Sigmoid colon (tissue), 7 donors: ENCODE data around the gene NKAP. TPM values are rescaled to one million over a fixed set of nuclear protein-coding genes. Genes with fewer than 3 reads are reported as not detected.
"Not testable (repeated sequence)": the region's sequence is repeated elsewhere in the genome, so short reads cannot be mapped to it uniquely, and the experiment has no call there.

Experiments used
- DNase-seq: peaks from one replicate; pipeline ENCODE4 v3.0.0-alpha.2; 2019
- H3K27ac ChIP-seq, 4 donors: fragments of 200-600 bp; sonication (generic); one replicate each; pipeline ENCODE4 v1.5.1; 2016 to 2019; ENCODE audit warnings: mild to moderate bottlenecking in 1 of 4
- H3K27me3 ChIP-seq, 3 donors: fragments of 200-600 bp; sonication (generic); one replicate each; pipeline ENCODE4 v1.5.1; 2019; ENCODE audit warnings: mild to moderate bottlenecking in 1 of 3
- H3K36me3 ChIP-seq, 4 donors: fragments of 200-600 bp; sonication (generic); one replicate each; pipeline ENCODE4 v1.5.1; 2016 to 2019
- H3K4me1 ChIP-seq, 4 donors: fragments of 200-600 bp; sonication (generic); one replicate each; pipeline ENCODE4 v1.5.1; 2017 to 2019
- H3K4me3 ChIP-seq, 4 donors: fragments of 200-600 bp; sonication (generic); one replicate each; pipeline ENCODE4 v1.5.1; 2017 to 2019; ENCODE audit warnings: mild to moderate bottlenecking in 2 of 4, moderate library complexity in 1 of 4
- H3K9me3 ChIP-seq, 4 donors: fragments of 200-600 bp in 3 of 4; sonication (generic) in 3 of 4; one replicate each; pipeline versions ENCODE4 v1.5.1 to v1.6.1; 2013 to 2019
- CTCF ChIP-seq, 4 experiments: fragments of 450-650 bp in 3 of 4; fragments of 200-600 bp in 1 of 4; IDR thresholded peaks; one replicate each; pipeline ENCODE4 v1.5.1; 2016 to 2019; ENCODE audit warnings: antibody characterized with exemption in 4 of 4, mild to moderate bottlenecking in 3 of 4, moderate library complexity in 2 of 4
- EP300 ChIP-seq, 4 donors: sonication (generic); formaldehyde crosslinking; IDR thresholded peaks; one replicate each; pipeline ENCODE4 v1.6.1; 2017; ENCODE audit warnings: antibody characterized with exemption in 4 of 4
- POLR2A ChIP-seq, 2 donors: fragments of 450-650 bp; IDR thresholded peaks; one replicate each; pipeline ENCODE4 v1.6.1; 2016; ENCODE audit warnings: antibody characterized with exemption in 2 of 2, mild to moderate bottlenecking in 2 of 2, moderate library complexity in 2 of 2
- POLR2AphosphoS5 ChIP-seq, 4 donors: sonication (generic); formaldehyde crosslinking; IDR thresholded peaks; one replicate each; pipeline ENCODE4 v1.6.1; 2017; ENCODE audit warnings: antibody characterized with exemption in 4 of 4
- WGBS, 2 donors: extraction: QIAGEN DNeasy Blood & Tissue Kit; methylation state at CpG; one replicate each; pipeline ENCODE4 v1.1.7; 2013; 5-methylcytosine and 5-hydroxymethylcytosine counted together
- intact Hi-C: fragments of 100-400 bp; cut with DNase I; formaldehyde crosslinking; loops from one replicate; pipeline ENCODE4 v1.15.1; 2023
- polyA plus RNA-seq, 3 donors: library from polyadenylated mRNA; stranded (reverse); fragments of 200-250 nt; gene quantifications; one replicate each; pipeline ENCODE4 v1.2.3, GENCODE V29; 2013
- total RNA-seq, 4 donors: library from RNA; depleted of rRNA; stranded (reverse); fragments of >200 nt; gene quantifications; one replicate each; pipeline ENCODE4 v1.1.0, GENCODE V29; 2016
- donor health status: healthy with polysubstance abuse.
- donor health status: Bipolar disorder and iron deficiency.
- donor health status: healthy.

The NKAP gene
- total and polyA plus RNA-seq, 7 donors: 3.6 to 7.8 (median 5.3) TPM

GRCh38 chrX:119916310-119916709 lies 27.2 kb downstream of the NKAP start:
- intact Hi-C loops: no loop called here
- Histone ChIP-seq H3K27ac (no peak overlapping the region), H3K9me3 (no peaks in the 10 kb centered on the region), H3K4me1 (no peaks in the 10 kb centered on the region), H3K36me3 (no peaks in the 10 kb centered on the region), H3K4me3 (no peak overlapping the region), H3K27me3 (no peaks in the 10 kb centered on the region)
- WGBS, 2 donors: 65 to 84% methylated on average over 5 of the region's 5 CpGs
- DNase-seq: no peak
- TF ChIP-seq CTCF (IDR thresholded peaks at IDR 0.05): no peak
- TF ChIP-seq POLR2AphosphoS5 (IDR thresholded peaks at IDR 0.05): no peak
- no peak for TF ChIP-seq EP300 (IDR thresholded peaks at IDR 0.05)

GRCh38 chrX:119900976-119901375 lies 42.6 kb downstream of the NKAP start:
- no peaks in the 10 kb centered on the region for H3K4me1 ChIP-seq
- DNase-seq: no peak
- no peaks in the 10 kb centered on the region for H3K36me3 ChIP-seq
- WGBS, 2 donors: 50 to 77% methylated on average over 1 of the region's 1 CpG
- no peak overlapping the region for H3K27ac ChIP-seq
- no peak overlapping the region for H3K4me3 ChIP-seq
- H3K9me3 ChIP-seq: no peaks in the 10 kb centered on the region
- intact Hi-C loops: no loop called here
- no peak for TF ChIP-seq POLR2AphosphoS5 (IDR thresholded peaks at IDR 0.05)
- no peak for TF ChIP-seq CTCF (IDR thresholded peaks at IDR 0.05)
- TF ChIP-seq POLR2A (IDR thresholded peaks at IDR 0.05): no peak
- TF ChIP-seq EP300 (IDR thresholded peaks at IDR 0.05): no peak
- no peaks in the 10 kb centered on the region for H3K27me3 ChIP-seq

GRCh38 chrX:119899125-119899524 lies 44.4 kb downstream of the NKAP start:
- intact Hi-C loops: no loop called here
- TF ChIP-seq CTCF (IDR thresholded peaks at IDR 0.05) (no peak), POLR2AphosphoS5 (IDR thresholded peaks at IDR 0.05) (no peak), POLR2A (IDR thresholded peaks at IDR 0.05) (no peak), EP300 (IDR thresholded peaks at IDR 0.05) (no peak)
- WGBS, 2 donors: 10 to 11% methylated on average over 2 of the region's 2 CpGs

GRCh38 chrX:119895843-119896326 lies 47.7 kb downstream of the NKAP start, which contains the start of gene AKAP14:
Gene AKAP14, plus strand, starts transcription at chrX:119895893. Its CDS starts 7,331 bp downstream, at chrX:119903224.
- Histone ChIP-seq H3K4me1 (no peaks in the 10 kb centered on the region), H3K27ac (no peak within 1 kb of the TSS), H3K36me3 (no peaks in the 10 kb centered on the region), H3K9me3 (no peaks in the 10 kb centered on the region), H3K27me3 (no peaks in the 10 kb centered on the region), H3K4me3 (no peak within 1 kb of the TSS)
- TF ChIP-seq CTCF (IDR thresholded peaks at IDR 0.05): no peak
- no peak for TF ChIP-seq EP300 (IDR thresholded peaks at IDR 0.05)
- TF ChIP-seq POLR2AphosphoS5 (IDR thresholded peaks at IDR 0.05): no peak
- TF ChIP-seq POLR2A (IDR thresholded peaks at IDR 0.05): no peak
- 70 to 81% methylated on average over 4 of the region's 4 CpGs for WGBS, 2 donors
- intact Hi-C loops: no loop called here
- DNase-seq: no peak

More at GRCh38 chrX:119899125-119899524, 44.4 kb downstream of the NKAP start:
- H3K36me3 ChIP-seq: no peaks in the 10 kb centered on the region
- no peak overlapping the region for H3K27ac ChIP-seq
- no peak overlapping the region for H3K4me3 ChIP-seq
- H3K4me1 ChIP-seq: no peaks in the 10 kb centered on the region
- DNase-seq: no peak
- H3K9me3 ChIP-seq: no peaks in the 10 kb centered on the region
- H3K27me3 ChIP-seq: no peaks in the 10 kb centered on the region

- DNase-seq: peak; percentile 19
- H3K4me1 ChIP-seq, H3K27ac ChIP-seq, H3K36me3 ChIP-seq, H3K4me3 ChIP-seq, H3K27me3 ChIP-seq, H3K9me3 ChIP-seq, intact Hi-C loops: not testable (repeated sequence)
- WGBS, 2 donors: 79 to 80% methylated on average over 16 of the region's 16 CpGs
These were observed 51.4 kb downstream of the NKAP start for GRCh38 chrX:119891961-119892692.

- H3K4me3 ChIP-seq, H3K27ac ChIP-seq, H3K36me3 ChIP-seq, H3K4me1 ChIP-seq, H3K27me3 ChIP-seq, intact Hi-C loops, H3K9me3 ChIP-seq, DNase-seq: not testable (repeated sequence)
- 92 to 93% methylated on average over 36 of the region's 36 CpGs for WGBS, 2 donors
These were observed 52.9 kb downstream of the NKAP start for GRCh38 chrX:119890626-119891025.
